WERI-Rb-1 (cell line): Measurements from ENCODE around the gene CCNB1IP1.
A peak's percentile ranks its signal among the peaks of the same experiment; 100 is the strongest.
"Not testable (repeated sequence)": the region's sequence is repeated elsewhere in the genome, so short reads cannot be mapped to it uniquely, and the experiment has no call there.

Source experiments
- DNase-seq: peaks from one replicate; pipeline ENCODE4 v3.0.0-alpha.2; 2020
- H3K27ac ChIP-seq: fragments of 250-450 bp; sonication (Bioruptor Pico); 2 replicates; pipeline ENCODE4 v1.5.1; 2020; ENCODE audit warnings: mild to moderate bottlenecking, moderate library complexity
- H3K27me3 ChIP-seq: fragments of 250-450 bp; sonication (Bioruptor Pico); 2 replicates; pipeline ENCODE4 v1.5.1; 2021; ENCODE audit warnings: mild to moderate bottlenecking, low read depth, moderate library complexity; ENCODE audit not compliant: insufficient read depth, severe bottlenecking
- H3K36me3 ChIP-seq: fragments of 250-450 bp; sonication (Bioruptor Pico); 2 replicates; pipeline ENCODE4 v1.5.1; 2020; ENCODE audit warnings: mild to moderate bottlenecking, moderate library complexity
- H3K4me3 ChIP-seq: 2 replicates; pipeline ENCODE4 v1.5.1; 2011; ENCODE audit warnings: low read depth, mild to moderate bottlenecking, control low read depth, low read length
- H3K9me3 ChIP-seq: fragments of 250-450 bp; sonication (Bioruptor Pico); 2 replicates; pipeline ENCODE4 v1.5.1; 2021; ENCODE audit warnings: mild to moderate bottlenecking, moderate library complexity; ENCODE audit not compliant: severe bottlenecking
- CTCF ChIP-seq: IDR thresholded peaks from 2 replicates; pipeline ENCODE4 v1.5.1; 2011; ENCODE audit warnings: low read depth, mild to moderate bottlenecking, control low read depth, inconsistent platforms, low read length

Gene CCNB1IP1

GRCh38 chr14:20343862-20344220, 10.8 kb upstream of the CCNB1IP1 start:
- H3K27me3 ChIP-seq: no peaks in the 10 kb centered on the region
- H3K27ac ChIP-seq: peak overlapping the region; percentile 90
- H3K9me3 ChIP-seq: no peaks in the 10 kb centered on the region
- no peak for TF ChIP-seq CTCF
- H3K4me3 ChIP-seq: peak overlapping the region; percentile 100
- no peak for DNase-seq
- H3K36me3 ChIP-seq: peaks cover 42% of the 10 kb centered on the region

GRCh38 chr14:20343092-20343861, 10.2 kb upstream of the CCNB1IP1 start, which contains the start of gene PARP2:
Gene PARP2 (plus strand): TSS chr14:20343635. CDS start chr14:20343642, 7 bp downstream.
- Histone ChIP-seq H3K9me3 (no peaks in the 10 kb centered on the region), H3K36me3 (peaks cover 36% of the 10 kb centered on the region), H3K4me3 (peak within 1 kb of the TSS; percentile 100), H3K27ac (peak within 1 kb of the TSS; percentile 90), H3K27me3 (no peaks in the 10 kb centered on the region)
- peak; percentile 99 for DNase-seq
- no peak for TF ChIP-seq CTCF

GRCh38 chr14:20341646-20342045, 8.6 kb upstream of the CCNB1IP1 start:
- Histone ChIP-seq H3K36me3 (peaks cover 22% of the 10 kb centered on the region), H3K4me3 (peak overlapping the region; percentile 97), H3K9me3 (no peaks in the 10 kb centered on the region), H3K27ac (peak overlapping the region; percentile 88), H3K27me3 (no peaks in the 10 kb centered on the region)
- DNase-seq: no peak
- no peak for TF ChIP-seq CTCF

- H3K27ac ChIP-seq, H3K4me3 ChIP-seq, H3K27me3 ChIP-seq, H3K9me3 ChIP-seq, DNase-seq: not testable (repeated sequence)
- peaks cover 16% of the 10 kb centered on the region for H3K36me3 ChIP-seq
These were observed 8.0 kb upstream of the CCNB1IP1 start for GRCh38 chr14:20341032-20341431.

GRCh38 chr14:20334017-20334416, 938 bp upstream of the CCNB1IP1 start:
- Histone ChIP-seq H3K4me3 (no peak overlapping the region), H3K27ac (no peak overlapping the region), H3K27me3 (no peaks in the 10 kb centered on the region), H3K36me3 (peaks cover under 1% of the 10 kb centered on the region), H3K9me3 (no peaks in the 10 kb centered on the region)
- no peak for DNase-seq
- no peak for TF ChIP-seq CTCF

GRCh38 chr14:20333494-20333841, 389 bp upstream of the CCNB1IP1 start:
- Histone ChIP-seq H3K27me3 (no peaks in the 10 kb centered on the region), H3K9me3 (no peaks in the 10 kb centered on the region), H3K36me3 (peaks cover 5% of the 10 kb centered on the region), H3K4me3 (peak overlapping the region; percentile 71), H3K27ac (no peak overlapping the region)
- DNase-seq: no peak
- TF ChIP-seq CTCF: no peak
